ENCODE data around the gene GPC6.

GRCh38 chr13:94205896-94206295 lies 979.3 kb downstream of the GPC6 start:
- no peak for TF ChIP-seq MXI1 (IDR thresholded peaks at IDR 0.05; ENCODE audit: low read depth, low read length)
- TF ChIP-seq CHD2 (IDR thresholded peaks at IDR 0.05; ENCODE audit: low read length, partially characterized antibody) = no peak
- no peak for TF ChIP-seq RFX5 (IDR thresholded peaks at IDR 0.05; ENCODE audit: low read length)
